Nephron (organoid): ENCODE data around the gene GAB4.

Source experiments
- H3K27ac Mint-ChIP-seq, 3 experiments: 2 replicates each; pipeline ENCODE4 v1.8.0; 2020; ENCODE audit warnings: mixed read lengths in 3 of 3, mild to moderate bottlenecking in 2 of 3, moderate library complexity in 1 of 3
- H3K27me3 Mint-ChIP-seq: 2 replicates; pipeline ENCODE4 v1.8.0; 2021; ENCODE audit warnings: low read depth, mild to moderate bottlenecking, moderate library complexity, mixed read lengths
- H3K36me3 Mint-ChIP-seq: 2 replicates; pipeline ENCODE4 v1.8.0; 2020; ENCODE audit warnings: low read depth, mixed read lengths
- H3K4me1 Mint-ChIP-seq: 2 replicates; pipeline ENCODE4 v1.8.0; 2020; ENCODE audit warnings: mixed read lengths
- H3K4me3 Mint-ChIP-seq, 3 experiments: 2 replicates each; pipeline ENCODE4 v1.8.0; 2020; ENCODE audit warnings: mild to moderate bottlenecking in 3 of 3, mixed read lengths in 3 of 3, moderate library complexity in 2 of 3
- H3K9me3 Mint-ChIP-seq: 2 replicates; pipeline ENCODE4 v1.8.0; 2020; ENCODE audit warnings: mixed read lengths
- TF ChIP-seq, protein P1 (sequence below), 3 experiments: fragments of 200-600 bp; sonication (generic); IDR thresholded peaks; one replicate each; pipeline ENCODE4 v1.5.0; 2021; ENCODE audit warnings: antibody characterized with exemption in 3 of 3; ENCODE audit not compliant: unreplicated experiment in 3 of 3

The GAB4 gene

DNA sequence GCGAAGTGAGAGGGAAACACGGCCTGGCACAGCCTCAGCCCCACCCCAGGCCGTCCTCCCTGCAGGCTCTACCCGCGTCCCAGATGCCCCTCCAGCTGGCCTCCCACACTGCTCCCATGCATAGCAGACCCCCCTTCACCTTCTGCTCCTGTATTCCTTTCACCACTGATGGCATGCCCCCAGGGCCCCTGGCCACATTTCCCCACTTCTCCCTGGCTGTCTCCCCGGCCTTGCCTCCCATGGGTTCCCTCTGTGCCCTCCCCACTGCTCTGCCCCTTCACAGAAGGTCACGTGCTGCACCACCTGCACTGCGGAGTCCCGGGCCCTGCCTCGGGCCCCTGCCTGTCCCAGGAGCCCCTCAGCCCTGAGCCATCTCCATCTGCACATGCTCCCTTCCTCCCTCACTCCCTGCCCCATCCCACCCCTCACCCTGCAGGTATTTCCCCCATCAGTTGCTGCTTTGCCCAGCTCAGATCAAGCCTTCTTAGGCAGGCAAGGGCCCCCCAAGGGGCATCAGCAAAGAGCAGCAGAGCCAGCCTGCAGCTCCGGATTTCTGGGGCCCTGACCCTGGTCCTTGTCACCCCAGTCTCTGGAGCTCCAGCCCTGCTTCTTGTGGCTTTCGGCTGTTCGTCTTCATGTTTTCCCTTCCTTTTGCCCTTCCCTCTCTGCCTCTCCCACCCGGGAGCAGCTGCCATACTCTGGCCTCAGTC lies 46.4 kb downstream of the GAB4 start:
- Mint-ChIP-seq H3K4me3 (no peak overlapping the region), H3K27me3 (peaks cover 6% of the 10 kb centered on the region)

GRCh38 chr22:16960884-16961249 lies 47.2 kb downstream of the GAB4 start:
- no peak overlapping the region for H3K4me3 Mint-ChIP-seq
- H3K9me3 Mint-ChIP-seq, result peaks cover 34% of the 10 kb centered on the region
- H3K27me3 Mint-ChIP-seq, result no peaks in the 10 kb centered on the region
- TF ChIP-seq, protein P1, sequence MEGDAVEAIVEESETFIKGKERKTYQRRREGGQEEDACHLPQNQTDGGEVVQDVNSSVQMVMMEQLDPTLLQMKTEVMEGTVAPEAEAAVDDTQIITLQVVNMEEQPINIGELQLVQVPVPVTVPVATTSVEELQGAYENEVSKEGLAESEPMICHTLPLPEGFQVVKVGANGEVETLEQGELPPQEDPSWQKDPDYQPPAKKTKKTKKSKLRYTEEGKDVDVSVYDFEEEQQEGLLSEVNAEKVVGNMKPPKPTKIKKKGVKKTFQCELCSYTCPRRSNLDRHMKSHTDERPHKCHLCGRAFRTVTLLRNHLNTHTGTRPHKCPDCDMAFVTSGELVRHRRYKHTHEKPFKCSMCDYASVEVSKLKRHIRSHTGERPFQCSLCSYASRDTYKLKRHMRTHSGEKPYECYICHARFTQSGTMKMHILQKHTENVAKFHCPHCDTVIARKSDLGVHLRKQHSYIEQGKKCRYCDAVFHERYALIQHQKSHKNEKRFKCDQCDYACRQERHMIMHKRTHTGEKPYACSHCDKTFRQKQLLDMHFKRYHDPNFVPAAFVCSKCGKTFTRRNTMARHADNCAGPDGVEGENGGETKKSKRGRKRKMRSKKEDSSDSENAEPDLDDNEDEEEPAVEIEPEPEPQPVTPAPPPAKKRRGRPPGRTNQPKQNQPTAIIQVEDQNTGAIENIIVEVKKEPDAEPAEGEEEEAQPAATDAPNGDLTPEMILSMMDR (IDR thresholded peaks at IDR 0.05; ENCODE audit: unreplicated experiment in 3 of 3), result no peak
- H3K36me3 Mint-ChIP-seq, result no peaks in the 10 kb centered on the region
- no peaks in the 10 kb centered on the region for H3K4me1 Mint-ChIP-seq
- no peak overlapping the region for H3K27ac Mint-ChIP-seq

More for the DNA sequence above, 46.4 kb downstream of the GAB4 start:
- Mint-ChIP-seq H3K9me3 (peaks cover 42% of the 10 kb centered on the region), H3K27ac (no peak overlapping the region), H3K4me1 (no peaks in the 10 kb centered on the region), H3K36me3 (peaks cover 5% of the 10 kb centered on the region)
- TF ChIP-seq, protein P1 (IDR thresholded peaks at IDR 0.05; ENCODE audit: unreplicated experiment in 3 of 3), result no peak

DNA sequence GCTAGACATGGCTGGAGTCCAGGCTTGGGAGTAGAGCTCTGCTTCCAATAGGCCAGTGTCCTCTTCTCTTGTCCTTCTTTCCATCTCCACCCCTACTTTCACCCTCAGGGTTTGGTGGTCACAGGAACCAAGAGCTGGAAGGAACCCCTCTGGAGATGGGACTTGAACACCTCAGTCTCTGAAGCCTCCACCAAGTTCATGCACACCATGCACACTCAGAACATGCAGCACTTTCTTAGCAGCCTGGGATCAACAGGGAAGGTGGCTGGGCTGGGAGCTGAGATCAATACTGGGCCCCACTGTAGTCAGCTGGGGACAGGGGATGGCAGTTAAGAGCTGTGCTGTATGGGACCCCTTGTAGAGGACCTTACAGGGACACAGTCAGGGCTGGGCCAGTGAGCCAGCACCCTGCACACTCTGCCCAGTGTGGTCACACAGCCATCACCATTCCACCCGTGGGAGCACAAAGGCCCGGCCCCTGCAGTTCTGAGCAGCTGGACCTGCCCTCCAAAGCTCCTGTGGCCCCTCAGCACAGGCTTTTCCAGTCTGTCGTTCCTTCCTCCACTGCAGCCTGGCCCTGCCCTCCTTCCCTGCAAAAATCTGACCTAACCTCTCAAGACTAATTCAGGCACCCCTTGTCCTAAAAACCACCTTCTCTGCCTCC lies 47.7 kb downstream of the GAB4 start:
- peaks cover 32% of the 10 kb centered on the region for H3K9me3 Mint-ChIP-seq
- no peak overlapping the region for H3K27ac Mint-ChIP-seq

GRCh38 chr22:16959345-16959930 lies 48.6 kb downstream of the GAB4 start:
- H3K27ac Mint-ChIP-seq, result no peak overlapping the region

More for the DNA sequence above, 47.7 kb downstream of the GAB4 start:
- no peaks in the 10 kb centered on the region for H3K36me3 Mint-ChIP-seq
- peaks cover 3% of the 10 kb centered on the region for H3K27me3 Mint-ChIP-seq
- H3K4me1 Mint-ChIP-seq, result no peaks in the 10 kb centered on the region
- TF ChIP-seq, protein P1 (IDR thresholded peaks at IDR 0.05; ENCODE audit: unreplicated experiment in 3 of 3), result no peak
- H3K4me3 Mint-ChIP-seq, result no peak overlapping the region

GRCh38 chr22:16958475-16958874 lies 49.5 kb downstream of the GAB4 start:
- Mint-ChIP-seq H3K27ac (no peak overlapping the region), H3K4me3 (no peak overlapping the region), H3K4me1 (no peaks in the 10 kb centered on the region), H3K36me3 (no peaks in the 10 kb centered on the region), H3K9me3 (peaks cover 35% of the 10 kb centered on the region), H3K27me3 (peaks cover 9% of the 10 kb centered on the region)
- TF ChIP-seq, protein P1 (IDR thresholded peaks at IDR 0.05; ENCODE audit: unreplicated experiment in 3 of 3), result no peak

More at GRCh38 chr22:16959345-16959930, 48.6 kb downstream of the GAB4 start:
- TF ChIP-seq, protein P1 (IDR thresholded peaks at IDR 0.05; ENCODE audit: unreplicated experiment in 3 of 3), result no peak
- Mint-ChIP-seq H3K4me1 (no peaks in the 10 kb centered on the region), H3K9me3 (peaks cover 33% of the 10 kb centered on the region), H3K27me3 (peaks cover 3% of the 10 kb centered on the region), H3K4me3 (no peak overlapping the region), H3K36me3 (no peaks in the 10 kb centered on the region)
